Measurements from ENCODE around the gene PPHLN1.
A peak's percentile ranks its signal among the peaks of the same experiment; 100 is the strongest.
"Not testable (repeated sequence)": the region's sequence is repeated elsewhere in the genome, so short reads cannot be mapped to it uniquely, and the experiment has no call there.

Gene PPHLN1

DNA sequence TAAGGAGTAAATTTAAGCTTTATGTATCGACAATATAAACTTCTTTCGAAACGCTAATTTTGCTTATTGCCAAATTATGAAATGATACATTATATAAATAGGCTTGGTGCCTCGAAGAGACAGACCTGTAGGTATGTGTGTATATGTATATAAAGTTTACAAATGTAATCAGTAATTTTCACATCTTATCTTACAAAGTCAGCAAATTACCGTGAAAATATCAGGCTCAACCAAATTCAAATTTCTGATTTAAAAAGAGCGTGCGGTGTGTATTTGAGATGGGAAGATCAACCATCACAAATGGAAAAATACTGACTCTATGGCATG lies 678 bp upstream of the PPHLN1 start:
- no peak for DNase-seq

DNA sequence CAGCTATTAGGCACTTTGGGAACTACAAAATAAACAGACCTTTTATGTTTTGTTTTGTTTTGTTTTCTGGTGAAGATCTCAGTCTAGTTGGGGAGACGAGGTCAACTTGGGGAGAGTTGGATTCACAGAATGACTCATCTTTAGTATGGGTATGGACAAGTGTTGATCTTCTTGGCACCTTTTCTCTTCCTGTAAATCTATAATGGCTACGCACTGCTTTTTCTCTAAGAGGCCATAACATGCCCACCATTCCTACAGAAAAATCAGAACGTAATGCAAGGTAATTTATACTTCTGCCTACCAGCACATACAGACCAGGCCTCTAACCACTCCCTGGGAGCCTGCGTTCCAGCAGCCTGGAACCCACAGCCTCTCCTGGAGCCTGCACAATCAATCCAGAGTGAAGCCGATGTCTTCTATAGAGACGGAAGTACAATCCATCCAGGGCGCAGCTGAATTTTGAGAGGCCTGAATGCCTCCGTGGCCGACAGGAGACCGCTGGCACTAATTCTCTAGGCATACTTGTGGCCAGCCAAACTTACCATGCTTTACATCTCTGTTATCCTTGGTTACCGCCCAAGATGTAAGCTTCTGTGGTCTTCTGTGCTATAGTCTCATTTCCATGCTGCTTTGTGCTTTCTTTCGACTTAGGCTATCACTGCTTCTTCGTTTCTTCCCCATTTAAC lies 717 bp downstream of the PPHLN1 start:
- peak; percentile 36 for DNase-seq

DNA sequence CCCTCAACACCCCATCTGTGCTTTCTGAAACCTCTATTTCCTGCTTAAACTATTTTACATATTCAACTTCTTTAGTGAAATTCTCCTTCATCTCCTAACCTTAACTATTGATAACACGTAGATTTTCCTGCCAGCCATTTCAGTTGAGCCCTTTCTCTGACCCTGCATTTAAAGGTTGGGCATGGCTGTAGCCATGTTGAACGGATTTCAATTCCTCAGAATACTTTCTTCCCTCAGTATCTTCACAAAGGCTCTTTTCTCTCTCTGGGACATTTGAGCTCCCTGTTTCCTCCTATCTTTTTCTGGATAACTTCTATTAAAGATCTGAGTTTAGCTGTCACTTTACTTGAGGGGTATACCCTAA lies 1.2 kb downstream of the PPHLN1 start:
- DNase-seq: no peak

GRCh38 chr12:42330097-42330496 lies 4.1 kb downstream of the PPHLN1 start:
- peak; percentile 13 for DNase-seq

- DNase-seq: peak; percentile 77
Observed at GRCh38 chr12:42332301-42333285, 6.6 kb downstream of the PPHLN1 start.

DNA sequence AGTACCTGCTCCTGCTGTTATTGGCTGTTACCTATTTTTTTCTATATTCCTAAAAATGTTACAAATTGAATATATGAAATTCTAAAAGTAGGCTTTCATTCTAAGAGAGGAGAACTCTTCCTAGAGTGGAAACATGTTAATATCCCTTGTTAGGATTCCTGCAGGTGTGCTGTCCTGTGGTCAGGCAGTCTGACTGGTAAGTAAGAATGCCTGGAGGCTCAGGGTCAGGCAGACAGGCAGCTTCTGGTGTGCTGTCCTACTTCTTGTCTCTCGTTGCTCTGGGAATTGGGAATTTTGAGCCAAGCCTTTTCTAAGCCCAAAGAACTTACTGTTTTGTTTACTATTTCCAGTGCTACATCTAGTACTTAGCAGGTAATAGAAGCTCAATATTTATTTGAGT lies 10.3 kb downstream of the PPHLN1 start:
- DNase-seq: no peak

- no peak for DNase-seq
Observed at GRCh38 chr12:42338280-42338679, 12.3 kb downstream of the PPHLN1 start.

GRCh38 chr12:42342028-42342427 lies 16.1 kb downstream of the PPHLN1 start:
- no peak for DNase-seq

DNA sequence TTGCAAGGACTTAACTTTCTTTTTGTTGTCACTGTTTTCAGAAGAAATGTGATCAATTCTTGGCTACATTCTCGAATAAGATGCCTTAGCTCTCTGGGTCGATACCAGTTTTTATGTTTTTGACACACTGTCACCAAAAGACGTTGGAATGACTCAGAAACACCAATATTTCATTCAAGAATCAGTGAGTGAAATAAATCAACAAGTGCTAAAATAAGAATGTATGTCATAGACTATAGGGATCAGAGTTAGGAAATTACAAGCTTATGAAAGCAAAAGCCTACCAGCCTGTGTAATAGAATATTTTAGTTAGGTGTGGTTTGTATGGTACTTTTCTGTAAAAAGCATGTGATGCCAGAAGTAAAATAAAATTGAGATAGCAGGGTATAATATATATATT lies 17.8 kb downstream of the PPHLN1 start:
- DNase-seq: no peak

- DNase-seq: no peak
Observed at GRCh38 chr12:42346403-42347002, 20.5 kb downstream of the PPHLN1 start.

- DNase-seq: not testable (repeated sequence)
Observed at GRCh38 chr12:42349119-42350020, 23.4 kb downstream of the PPHLN1 start.

DNA sequence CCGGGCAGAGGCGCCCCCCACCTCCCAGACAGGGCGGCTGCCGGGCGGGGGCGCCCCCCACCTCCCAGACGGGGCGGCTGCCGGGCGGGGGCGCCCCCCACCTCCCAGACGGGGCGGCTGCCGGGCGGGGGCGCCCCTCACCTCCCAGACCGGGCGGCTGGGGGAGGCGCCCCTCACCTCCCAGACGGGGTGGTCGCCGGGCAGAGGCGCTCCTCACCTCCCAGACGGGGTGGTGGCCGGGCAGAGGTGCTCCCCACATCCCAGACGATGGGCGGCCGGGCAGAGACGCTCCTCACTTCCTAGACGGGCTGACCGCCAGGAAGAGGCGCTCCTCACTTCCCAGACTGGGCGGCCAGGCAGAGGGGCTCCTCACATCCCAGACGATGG lies 24.0 kb downstream of the PPHLN1 start:
- not testable (repeated sequence) for DNase-seq

GRCh38 chr12:42356344-42356743 lies 30.4 kb downstream of the PPHLN1 start:
- DNase-seq: no peak

GRCh38 chr12:42360747-42361403 lies 34.9 kb downstream of the PPHLN1 start:
- no peak for DNase-seq

GRCh38 chr12:42361909-42362646 lies 36.1 kb downstream of the PPHLN1 start:
- no peak for DNase-seq

DNA sequence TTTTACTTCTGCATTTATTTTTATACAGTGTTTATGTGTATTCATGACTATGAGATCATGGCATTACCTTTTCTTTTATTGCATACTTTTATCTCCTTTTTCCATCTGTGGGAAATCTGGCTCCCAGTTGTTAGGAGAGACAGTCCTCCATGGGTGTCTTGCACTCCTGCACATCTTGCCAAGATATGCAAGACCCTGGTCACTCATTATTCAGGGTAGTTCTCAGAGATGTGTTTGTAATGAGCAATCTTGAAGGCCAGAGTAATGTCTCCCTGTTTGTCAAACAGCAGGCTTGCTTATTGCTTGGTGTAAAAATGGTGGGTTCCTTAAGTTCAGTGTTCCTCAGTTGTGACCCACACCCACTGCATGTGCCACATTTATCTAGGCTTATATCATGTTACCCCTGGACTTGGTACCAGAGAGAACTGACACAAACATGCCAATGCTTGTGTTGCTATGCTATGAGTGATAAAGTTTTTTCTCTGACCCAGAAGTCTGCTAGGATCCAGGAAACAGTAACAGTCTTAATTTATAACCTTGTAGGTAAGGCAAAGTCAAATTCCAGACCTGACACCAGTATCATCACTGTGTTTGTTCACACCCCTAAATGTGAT lies 36.8 kb downstream of the PPHLN1 start:
- DNase-seq: no peak

DNA sequence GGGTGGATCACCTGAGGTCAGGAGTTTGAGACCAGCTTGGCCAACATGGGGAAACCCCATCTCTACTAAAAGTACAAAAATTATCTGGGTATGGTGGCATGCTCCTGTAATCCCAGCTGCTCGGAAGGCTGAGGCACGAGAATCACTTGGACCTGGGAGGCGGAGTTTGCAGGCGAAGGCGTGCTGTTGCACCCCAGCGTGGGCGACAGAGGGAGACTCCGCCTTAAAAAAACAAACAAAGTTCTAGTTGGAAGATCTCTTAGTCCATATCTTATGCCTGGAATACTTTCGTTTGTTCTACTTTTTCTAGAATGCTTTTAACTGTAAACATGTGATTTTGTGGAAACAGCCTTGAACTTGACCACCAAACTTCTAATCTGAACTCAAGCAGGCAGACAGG lies 38.7 kb downstream of the PPHLN1 start:
- no peak for DNase-seq

DNA sequence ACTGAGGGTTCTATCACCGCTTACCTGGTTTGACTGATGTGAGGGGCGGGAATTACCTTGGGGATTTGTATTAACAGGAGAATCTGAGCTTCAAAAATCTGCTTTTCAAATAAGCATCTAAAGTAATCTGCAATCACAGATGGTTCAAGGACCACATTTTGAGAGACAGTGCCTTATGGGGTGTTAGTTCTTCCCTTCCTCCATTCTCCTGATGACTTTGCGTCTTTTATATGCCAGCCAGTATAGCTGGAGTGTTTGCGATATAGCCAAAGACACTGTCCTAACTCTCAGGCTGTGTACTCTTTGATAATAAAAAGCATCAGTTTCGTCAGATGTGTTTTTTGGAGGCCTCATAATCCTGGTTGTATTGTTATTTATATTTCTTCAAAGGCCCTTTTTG lies 39.5 kb downstream of the PPHLN1 start:
- DNase-seq: no peak

GRCh38 chr12:42370013-42370412 lies 44.0 kb downstream of the PPHLN1 start:
- no peak for DNase-seq

DNA sequence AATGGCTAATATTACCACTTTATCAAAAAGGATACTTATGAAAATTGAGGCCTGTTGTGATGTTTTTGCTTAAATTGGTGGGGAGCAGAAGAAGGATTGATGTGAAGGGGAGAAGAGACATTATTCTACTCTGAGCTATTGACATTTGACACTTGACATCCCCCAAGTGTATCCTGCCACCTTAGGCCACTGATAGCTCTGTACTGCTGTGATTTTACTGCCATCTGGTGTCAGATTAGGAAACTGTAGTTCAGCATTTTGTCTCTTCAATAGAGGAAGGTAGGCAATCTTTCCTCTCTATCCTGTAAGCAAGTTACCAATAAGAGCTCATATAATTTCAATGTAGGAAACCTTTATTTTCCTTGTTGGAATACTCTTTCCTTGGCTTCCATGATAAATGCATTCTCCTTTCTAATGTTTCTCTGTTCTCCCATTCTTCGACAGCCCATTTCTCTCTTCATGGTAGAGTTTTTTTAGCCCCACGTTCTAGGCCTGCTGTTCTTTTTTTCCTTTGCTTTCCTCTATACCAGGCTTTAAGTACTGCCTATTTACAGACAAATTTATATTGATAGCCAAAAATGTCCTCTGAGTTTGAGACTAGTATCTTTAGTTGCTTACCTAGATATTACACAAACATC lies 46.3 kb downstream of the PPHLN1 start:
- peak; percentile 78 for DNase-seq

DNA sequence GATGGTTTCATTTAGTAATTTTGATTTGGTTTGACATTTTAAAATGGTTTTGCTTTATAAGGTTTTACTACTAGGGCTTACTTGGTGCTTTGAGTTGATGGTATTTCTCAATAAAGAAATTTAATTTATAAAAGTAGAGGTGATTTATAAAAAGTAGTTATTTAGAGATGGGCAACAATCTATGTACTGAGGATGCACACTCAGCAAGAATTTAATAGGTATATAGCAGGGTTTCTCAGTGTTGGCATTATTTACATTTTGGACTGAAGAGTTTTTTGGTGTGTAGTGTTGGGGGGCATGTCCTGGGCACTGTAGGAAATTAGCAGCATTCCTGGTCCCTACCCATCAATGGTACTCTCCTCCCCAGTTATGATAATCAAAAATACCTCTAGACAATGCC lies 47.7 kb downstream of the PPHLN1 start:
- DNase-seq: no peak
